Iris pigment epithelial cell (primary cell): ENCODE measurements around the gene RGS3.

Experiments used
- DNase-seq: peaks from one replicate; pipeline ENCODE4 v3.0.0-alpha.2; 2011; ENCODE audit warnings: low read depth

RGS3 gene

GRCh38 chr9:113465599-113466140 lies 2.1 kb downstream of the RGS3 start:
- DNase-seq, result no peak

DNA sequence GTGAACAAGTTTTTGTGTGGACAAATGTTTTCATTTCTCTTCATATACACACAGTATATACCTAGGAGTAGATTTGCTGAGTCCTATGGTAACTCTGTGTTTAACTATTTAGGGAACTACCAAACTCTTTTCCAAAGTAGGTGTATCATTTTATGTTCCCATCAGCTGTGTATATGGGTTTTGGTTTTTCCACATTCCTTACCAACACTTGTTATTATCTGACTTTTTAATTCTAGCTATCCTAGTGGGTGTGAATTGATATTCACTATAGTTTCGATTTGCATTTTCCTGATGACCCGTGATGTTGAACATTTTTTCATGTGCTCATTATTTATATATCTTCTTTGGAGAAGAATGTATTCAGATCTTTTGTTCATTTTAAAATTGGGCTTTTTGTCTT lies 3.7 kb downstream of the RGS3 start:
- DNase-seq, result no peak

DNA sequence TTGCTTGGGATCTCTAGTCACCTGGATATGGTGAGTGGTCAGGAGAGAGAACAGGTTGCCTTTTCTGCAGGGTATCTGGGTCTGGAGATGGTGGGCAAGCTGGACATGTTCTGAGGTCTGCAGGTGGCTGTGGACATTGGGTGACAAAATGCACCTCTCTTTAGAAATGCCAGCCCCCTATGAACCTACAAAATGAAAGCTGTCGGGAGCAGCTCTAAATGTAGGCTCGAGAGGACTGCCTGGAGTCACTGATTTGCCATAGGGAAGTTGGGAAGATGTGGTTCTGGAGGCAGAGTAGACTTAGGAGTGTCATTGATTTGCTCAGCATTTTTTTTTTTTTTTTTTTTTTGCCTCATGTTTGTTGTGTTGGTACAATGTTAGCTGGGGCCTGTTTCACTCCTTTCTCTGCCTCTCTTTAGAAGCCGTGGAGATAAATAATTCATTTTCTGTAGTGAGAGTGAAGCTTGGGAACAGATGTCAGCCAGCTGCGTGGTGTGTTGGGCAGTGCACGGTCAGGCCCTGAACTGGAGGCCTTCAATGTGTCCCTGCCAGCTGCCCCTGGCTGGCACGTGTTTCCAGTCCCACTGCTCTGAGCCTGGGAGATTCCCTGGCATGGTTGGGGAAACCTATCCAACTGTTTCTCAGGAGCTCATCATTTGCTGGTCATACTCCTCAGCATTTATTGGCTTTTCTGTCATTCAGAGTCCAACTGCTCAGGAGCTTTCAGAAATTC lies 5.4 kb downstream of the RGS3 start:
- DNase-seq, result no peak

GRCh38 chr9:113471143-113471542 lies 7.6 kb downstream of the RGS3 start:
- DNase-seq, result no peak

GRCh38 chr9:113471566-113471965 lies 8.0 kb downstream of the RGS3 start:
- DNase-seq, result no peak

DNA sequence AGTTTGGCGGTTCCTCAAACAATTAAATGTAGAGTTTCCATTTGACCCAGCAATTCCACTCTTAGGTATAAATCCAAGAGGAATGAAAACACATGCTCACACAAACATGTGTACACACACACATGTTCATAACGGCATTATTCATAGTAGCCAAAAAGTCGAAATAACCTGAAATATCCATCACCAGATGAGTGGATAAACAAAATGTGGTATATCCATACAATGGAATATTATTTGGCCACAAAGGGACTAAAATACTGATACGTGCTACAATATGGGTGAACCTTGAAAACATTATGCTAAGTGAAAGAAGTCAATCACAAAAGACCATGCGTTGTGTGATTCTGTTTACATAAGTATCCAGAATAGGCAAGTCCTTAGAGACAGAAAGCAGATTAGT lies 8.7 kb downstream of the RGS3 start:
- DNase-seq, result no peak

DNA sequence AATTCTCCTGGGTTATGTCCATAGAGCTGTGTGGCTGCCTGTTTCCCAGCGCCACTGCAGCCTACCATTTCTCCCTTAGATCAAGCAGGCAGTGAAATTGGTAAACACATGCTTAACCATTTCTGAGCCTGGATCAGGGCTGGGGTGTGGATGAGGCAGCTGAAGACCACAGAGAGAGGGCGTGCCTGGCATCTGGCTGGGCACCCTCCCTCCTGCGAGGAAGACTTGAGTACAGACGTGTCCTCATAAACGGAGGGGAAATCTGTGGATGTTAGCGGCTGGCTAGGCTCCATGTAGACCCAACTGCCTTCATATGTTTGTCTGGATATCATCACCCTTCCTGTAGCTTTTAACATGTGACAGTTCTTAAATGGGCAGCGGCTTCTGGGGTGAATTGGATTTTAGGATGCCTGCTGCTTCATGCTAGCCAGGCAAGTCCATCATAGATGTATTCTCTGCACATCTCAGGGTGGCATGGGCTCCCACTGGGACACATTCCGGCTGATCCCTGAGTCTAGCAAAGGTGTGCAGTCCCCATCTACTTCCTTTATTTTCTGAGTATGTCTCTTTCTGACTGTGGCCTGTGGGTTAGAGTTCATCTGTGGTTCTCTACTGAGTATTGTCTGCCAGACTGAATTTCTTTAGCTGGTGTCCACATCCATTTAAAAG lies 11.0 kb downstream of the RGS3 start:
- DNase-seq, result no peak

DNA sequence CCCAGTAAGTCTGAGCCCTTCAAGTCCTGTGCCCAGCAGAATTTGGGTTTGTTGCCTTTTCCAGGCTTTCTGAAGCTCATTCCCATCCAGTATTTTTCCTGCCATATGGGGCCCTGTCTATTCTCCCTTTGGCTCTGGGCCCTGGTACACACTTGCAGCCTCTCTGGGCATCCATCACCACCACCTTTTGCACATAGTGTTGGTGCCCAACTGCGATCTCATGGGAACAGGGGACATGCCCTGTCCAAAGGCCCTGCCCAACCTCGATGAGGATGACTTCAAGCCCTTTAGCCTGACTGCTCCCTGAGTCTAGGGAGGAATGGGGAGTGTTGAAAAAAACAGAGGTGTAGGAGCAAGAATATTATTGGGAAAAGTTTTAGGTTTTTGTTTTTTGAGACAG lies 11.5 kb downstream of the RGS3 start:
- no peak for DNase-seq

GRCh38 chr9:113475992-113476391 lies 12.5 kb downstream of the RGS3 start:
- DNase-seq, result no peak

- DNase-seq, result no peak
Observed at GRCh38 chr9:113476511-113476916, 13.0 kb downstream of the RGS3 start.

- DNase-seq, result no peak
Observed at GRCh38 chr9:113477058-113477457, 13.5 kb downstream of the RGS3 start.

- DNase-seq, result no peak
Observed at GRCh38 chr9:113477661-113478060, 14.1 kb downstream of the RGS3 start.

DNA sequence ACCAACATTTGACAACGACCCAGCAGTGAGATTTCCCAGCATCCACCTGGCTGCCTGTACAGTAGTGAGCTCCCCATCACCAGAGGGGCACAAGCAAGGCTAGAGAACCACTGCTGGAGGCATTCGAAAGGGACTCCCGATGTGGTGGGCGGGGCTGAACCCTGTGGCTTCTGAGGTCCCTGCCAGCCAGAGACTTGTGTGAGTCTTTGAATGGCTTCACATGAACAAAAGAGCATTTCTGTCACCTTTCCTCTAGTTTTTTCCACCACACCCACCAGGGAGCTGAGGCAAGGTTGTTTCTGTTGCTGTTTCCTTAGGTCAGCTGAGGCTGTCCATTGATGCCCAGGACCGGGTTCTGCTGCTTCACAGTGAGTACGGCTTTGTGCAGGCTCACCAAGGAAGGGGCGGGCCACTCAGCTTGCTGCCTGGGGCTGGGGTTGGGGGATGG lies 15.7 kb downstream of the RGS3 start:
- DNase-seq, result no peak

- no peak for DNase-seq
Observed at GRCh38 chr9:113480612-113481011, 17.1 kb downstream of the RGS3 start.

DNA sequence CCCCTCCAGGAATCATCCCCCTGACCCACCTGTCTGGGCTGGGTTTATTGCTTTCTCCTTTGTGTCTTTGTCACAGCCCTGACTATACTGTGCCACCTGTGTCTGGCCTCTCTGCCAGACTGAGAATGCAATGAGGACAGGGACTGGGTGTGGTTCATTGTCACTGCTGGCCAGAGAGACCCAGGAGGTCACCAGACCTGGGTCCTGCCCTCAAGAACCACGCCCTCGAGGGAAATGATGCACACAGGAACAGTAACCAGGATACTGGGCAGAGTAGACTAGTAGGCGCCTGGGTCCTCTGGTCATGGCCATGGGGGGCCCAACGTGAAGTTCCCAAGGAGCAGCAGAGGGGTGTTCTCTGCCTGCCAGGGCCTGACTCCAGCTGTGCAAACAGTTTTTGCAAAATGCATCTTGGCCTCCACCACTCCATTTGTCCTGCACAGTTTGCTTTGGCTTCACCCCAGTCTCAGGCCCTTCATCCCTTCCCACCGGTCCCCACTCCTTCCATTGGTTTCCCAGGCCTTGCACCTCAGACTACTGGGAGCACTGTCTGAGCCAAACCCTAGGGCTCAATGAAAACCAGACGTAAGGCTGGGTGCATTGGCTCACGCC lies 17.8 kb downstream of the RGS3 start:
- no peak for DNase-seq

GRCh38 chr9:113482341-113482740 lies 18.8 kb downstream of the RGS3 start:
- DNase-seq, result no peak

DNA sequence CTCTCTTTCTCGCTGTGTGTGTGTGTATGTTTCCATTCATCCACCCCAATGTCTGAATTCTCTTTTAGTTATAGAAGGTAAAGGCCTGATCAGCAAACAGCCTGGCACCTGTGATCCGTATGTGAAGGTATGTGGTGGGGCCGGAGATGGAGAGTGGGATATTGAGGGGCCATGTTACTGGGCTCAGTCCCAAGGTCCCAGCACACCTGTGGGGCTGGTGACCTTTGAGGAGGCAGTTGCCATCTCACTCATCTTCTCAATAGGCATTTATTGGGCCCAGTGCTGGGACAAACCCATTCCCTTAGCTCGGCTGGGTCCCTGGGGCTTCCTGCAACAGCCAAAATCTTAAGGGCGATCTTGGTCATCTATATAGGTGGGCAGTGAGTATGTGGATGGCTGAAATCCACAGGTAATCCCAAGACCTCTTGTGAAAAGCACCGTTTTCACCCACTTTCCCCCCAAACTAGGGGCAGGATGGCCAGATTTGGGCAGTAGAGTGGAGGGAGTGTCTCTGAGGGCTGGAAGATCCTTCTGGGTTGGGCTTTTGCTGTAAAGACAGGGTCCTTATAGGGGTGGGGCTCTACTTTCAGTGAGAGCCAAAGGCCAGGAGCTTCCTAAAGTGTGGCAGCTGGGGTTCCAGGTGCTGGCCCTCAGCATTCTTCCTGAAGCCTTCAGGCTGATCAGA lies 19.6 kb downstream of the RGS3 start:
- DNase-seq, result no peak

GRCh38 chr9:113483676-113484257 lies 20.2 kb downstream of the RGS3 start:
- DNase-seq, result no peak

DNA sequence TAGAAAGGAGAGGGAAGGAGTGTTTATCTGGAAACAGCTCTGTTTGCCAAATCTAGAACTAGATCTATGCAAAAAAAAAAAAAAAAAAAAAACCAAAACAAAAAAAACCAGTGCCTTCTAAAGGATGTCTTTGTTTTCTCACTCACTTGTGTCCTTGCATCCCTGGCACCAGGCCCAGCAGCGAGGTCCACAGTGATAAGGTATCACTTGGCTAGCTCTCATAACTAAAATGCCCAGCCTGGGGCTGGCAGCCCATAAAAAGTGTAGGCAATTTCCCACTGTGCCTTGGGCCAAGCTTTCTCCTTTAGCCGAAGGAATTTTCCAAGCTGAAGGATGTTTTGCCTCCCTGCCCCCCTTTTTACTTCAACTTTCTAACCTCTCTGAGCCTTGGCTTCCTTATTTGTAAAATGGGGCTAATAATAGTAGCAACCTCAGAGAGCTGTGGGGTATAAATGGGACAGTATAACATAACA lies 20.8 kb downstream of the RGS3 start:
- no peak for DNase-seq

- DNase-seq, result no peak
Observed at GRCh38 chr9:113485761-113486115, 22.2 kb downstream of the RGS3 start.

- DNase-seq, result no peak
Observed at GRCh38 chr9:113486327-113486726, 22.8 kb downstream of the RGS3 start.

DNA sequence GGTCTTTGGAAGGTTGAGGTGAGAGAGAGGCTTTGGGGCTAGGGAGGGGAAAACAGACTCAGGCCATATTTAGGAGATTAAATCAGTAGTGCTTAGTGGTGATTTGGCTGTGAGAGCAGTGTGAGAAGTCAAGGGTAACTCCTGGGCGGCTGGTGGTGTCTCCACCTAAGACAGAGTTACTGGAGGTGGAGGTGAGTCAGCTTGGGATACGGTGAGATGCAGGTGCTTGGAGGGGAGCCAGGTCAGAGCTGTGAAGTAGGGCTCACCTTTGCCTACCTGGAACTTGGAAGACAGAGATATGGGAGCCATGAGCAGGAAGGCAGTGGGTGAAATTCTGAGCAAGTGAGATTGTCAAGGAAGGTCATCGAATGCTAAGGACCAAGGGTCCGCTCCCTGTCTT lies 24.5 kb downstream of the RGS3 start:
- no peak for DNase-seq
